Ishikawa (cell line): Measurements from ENCODE around the gene CCDC91.

Source experiments
- CEBPB ChIP-seq: IDR thresholded peaks from 2 replicates; pipeline ENCODE4 v1.6.1; 2012
- CREB1 ChIP-seq: IDR thresholded peaks from 2 replicates; pipeline ENCODE4 v1.6.1; 2012; ENCODE audit warnings: low read depth
- EGR1 ChIP-seq: IDR thresholded peaks from 2 replicates; pipeline ENCODE4 v1.6.1; 2012
- EP300 ChIP-seq: IDR thresholded peaks from 2 replicates; pipeline ENCODE4 v1.6.1; 2012; ENCODE audit warnings: borderline replicate concordance
- FOXM1 ChIP-seq: IDR thresholded peaks from 2 replicates; pipeline ENCODE4 v1.6.1; 2012; ENCODE audit warnings: low read depth, borderline replicate concordance
- MAX ChIP-seq: IDR thresholded peaks from 2 replicates; pipeline ENCODE4 v1.6.1; 2012
- NFIC ChIP-seq: IDR thresholded peaks from 2 replicates; pipeline ENCODE4 v1.6.1; 2012
- RAD21 ChIP-seq: IDR thresholded peaks from 2 replicates; pipeline ENCODE4 v1.6.1; 2012; ENCODE audit warnings: low read depth
- REST ChIP-seq: IDR thresholded peaks from 2 replicates; pipeline ENCODE4 v1.6.1; 2012; ENCODE audit warnings: low read depth, mild to moderate bottlenecking
- TAF1 ChIP-seq: IDR thresholded peaks from 2 replicates; pipeline ENCODE4 v1.6.1; 2012; ENCODE audit warnings: low read depth, mild to moderate bottlenecking
- TCF12 ChIP-seq: IDR thresholded peaks from 2 replicates; pipeline ENCODE4 v1.6.1; 2012; ENCODE audit warnings: low read depth
- TEAD4 ChIP-seq: IDR thresholded peaks from 2 replicates; pipeline ENCODE4 v1.6.1; 2012
- USF1 ChIP-seq: IDR thresholded peaks from 2 replicates; pipeline ENCODE4 v1.6.1; 2012
- YY1 ChIP-seq: IDR thresholded peaks from 2 replicates; pipeline ENCODE4 v1.6.1; 2012; ENCODE audit warnings: low read depth
- ZBTB7A ChIP-seq: IDR thresholded peaks from 2 replicates; pipeline ENCODE4 v1.6.1; 2012; ENCODE audit warnings: low read depth

The CCDC91 gene

DNA sequence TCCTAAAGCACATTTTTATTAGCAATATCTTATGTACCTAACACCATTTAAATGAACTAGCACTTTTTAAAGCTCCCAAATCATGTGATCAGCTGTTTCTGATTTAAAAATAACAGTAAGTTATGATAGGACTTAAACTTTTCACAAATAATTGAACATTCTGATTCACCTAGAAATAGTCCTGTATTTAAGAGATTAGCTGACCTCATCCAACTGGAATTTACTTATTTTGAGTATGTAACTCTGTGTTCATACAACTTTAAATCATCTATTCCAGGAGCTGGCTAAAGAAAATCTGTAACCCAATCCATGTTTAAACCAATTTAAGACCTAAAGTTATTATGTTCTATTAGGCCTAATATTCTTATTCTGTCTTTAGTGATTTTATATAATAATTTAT lies 184.3 kb downstream of the CCDC91 start:
- no peak for TF ChIP-seq EP300

- TF ChIP-seq CREB1 (no peak), MAX (no peak), EGR1 (no peak), CEBPB (no peak), RAD21 (no peak), ZBTB7A (no peak)
Observed at GRCh38 chr12:28378736-28379135, 188.5 kb downstream of the CCDC91 start.

- TF ChIP-seq TAF1 (no peak), MAX (no peak)
Observed at GRCh38 chr12:28383368-28383767, 193.1 kb downstream of the CCDC91 start.

GRCh38 chr12:28388879-28389278 lies 198.6 kb downstream of the CCDC91 start:
- no peak for TF ChIP-seq EGR1
- TF ChIP-seq FOXM1 = no peak
- TF ChIP-seq EP300 = no peak
- TF ChIP-seq TCF12 = no peak
- no peak for TF ChIP-seq REST

GRCh38 chr12:28390206-28390605 lies 199.9 kb downstream of the CCDC91 start:
- TF ChIP-seq EP300 = no peak
- TF ChIP-seq USF1 = no peak
- TF ChIP-seq CREB1 = no peak
- TF ChIP-seq EGR1 = no peak
- TF ChIP-seq TEAD4 = no peak

DNA sequence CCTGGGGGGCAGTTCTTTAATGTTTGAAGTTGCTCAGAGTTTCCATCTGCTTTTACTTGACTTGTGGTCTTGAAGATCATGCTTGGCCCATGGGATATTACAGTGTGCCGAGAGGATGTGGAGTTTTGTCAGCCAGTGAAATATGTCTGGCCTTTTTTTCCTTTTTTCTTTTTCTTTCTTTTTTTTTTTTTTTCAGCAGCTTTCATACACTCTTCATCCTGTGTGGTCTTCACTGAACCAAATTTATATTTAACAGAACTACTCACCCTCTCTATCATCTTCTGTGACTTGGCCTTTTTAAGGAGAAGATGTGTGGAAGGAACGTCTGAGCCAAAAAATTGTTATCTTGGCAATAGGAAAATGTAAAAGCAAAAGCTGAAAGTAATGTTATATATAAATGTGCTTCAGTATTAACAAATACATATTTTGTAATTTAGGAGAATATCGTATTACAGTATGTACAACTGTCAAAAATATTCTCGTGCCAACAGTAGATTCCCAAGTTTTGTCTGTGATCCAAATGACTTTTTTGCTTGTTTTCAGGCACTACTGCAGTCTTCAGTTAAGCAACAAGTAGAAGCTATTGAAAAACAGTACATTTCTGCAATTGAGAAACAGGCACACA lies 200.6 kb downstream of the CCDC91 start:
- TF ChIP-seq FOXM1 = no peak
- TF ChIP-seq CREB1 = no peak
- no peak for TF ChIP-seq EGR1
- no peak for TF ChIP-seq REST
- no peak for TF ChIP-seq CEBPB
- TF ChIP-seq YY1 = no peak
- TF ChIP-seq TCF12 = no peak
- no peak for TF ChIP-seq USF1
- TF ChIP-seq NFIC = no peak
- no peak for TF ChIP-seq ZBTB7A
- TF ChIP-seq EP300 = no peak
- TF ChIP-seq MAX = no peak
- no peak for TF ChIP-seq TAF1
- no peak for TF ChIP-seq RAD21

- TF ChIP-seq REST = no peak
- no peak for TF ChIP-seq USF1
- TF ChIP-seq NFIC = no peak
- TF ChIP-seq EP300 = no peak
- TF ChIP-seq TEAD4 = no peak
- no peak for TF ChIP-seq CREB1
- TF ChIP-seq YY1 = no peak
- no peak for TF ChIP-seq MAX
- TF ChIP-seq ZBTB7A = no peak
- TF ChIP-seq TAF1 = no peak
- no peak for TF ChIP-seq RAD21
Observed at GRCh38 chr12:28409892-28410291, 219.6 kb downstream of the CCDC91 start.
